ENCODE results near the gene LTB4R.
A peak's percentile ranks its signal among the peaks of the same experiment; 100 is the strongest.

LTB4R gene

DNA sequence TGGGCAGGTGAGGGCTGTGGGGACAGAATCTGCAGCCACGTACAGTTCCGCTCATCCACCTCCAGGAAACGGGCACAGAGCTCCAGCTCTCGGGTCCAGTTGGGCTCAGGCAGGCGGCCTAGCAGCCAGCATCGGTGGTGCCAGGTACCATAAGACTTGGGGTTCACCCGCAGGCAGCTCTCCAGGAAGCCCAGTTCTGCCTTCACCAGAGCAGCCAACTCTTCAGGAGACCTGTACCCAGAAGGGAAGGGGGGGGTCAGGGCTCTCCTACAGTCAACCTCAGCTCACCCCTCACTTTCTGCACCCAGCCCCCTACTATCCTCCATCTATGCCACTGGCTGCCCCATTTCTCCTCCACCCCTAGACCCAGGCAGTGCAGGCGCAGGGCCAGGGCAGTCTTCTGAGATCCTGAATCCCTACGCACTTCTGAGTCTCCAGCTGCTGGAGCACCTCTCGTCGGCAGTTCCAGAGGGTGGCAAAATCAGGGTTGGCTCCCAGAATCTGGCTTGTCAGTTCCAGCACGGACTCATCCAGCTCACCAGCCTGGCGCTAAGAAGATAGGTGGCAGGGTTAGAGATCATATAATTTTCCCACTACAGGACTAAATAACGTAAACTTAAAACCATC lies 41.3 kb upstream of the LTB4R start:
- H3K27me3 ChIP-seq (ENCODE audit: control insufficient read depth in 1 of 2, insufficient read depth in 2 of 2, low read length in 2 of 2) = no peaks in the 10 kb centered on the region
- H3K4me1 ChIP-seq (ENCODE audit: control insufficient read depth, insufficient read depth, low read length) = peaks cover 9% of the 10 kb centered on the region
- no peak overlapping the region for H3K4me3 ChIP-seq (ENCODE audit: low read length in 2 of 2)
- H3K9ac ChIP-seq (ENCODE audit: low read length in 2 of 2) = no peak overlapping the region
- no peak overlapping the region for H3K27ac ChIP-seq (ENCODE audit: low read length)
- H3K9me3 ChIP-seq (ENCODE audit: control insufficient read depth in 2 of 2, low read length in 2 of 2) = no peaks in the 10 kb centered on the region
- H3K36me3 ChIP-seq (ENCODE audit: control insufficient read depth in 2 of 2, insufficient read depth in 2 of 2, low read length in 2 of 2) = peaks cover 4 to 17% of the 10 kb centered on the region in 2 donors

GRCh38 chr14:24270537-24271133 lies 40.7 kb upstream of the LTB4R start:
- peak overlapping the region; percentile 96 to 97 for H3K9ac ChIP-seq (ENCODE audit: low read length in 2 of 2)
- peak overlapping the region; percentile 94 for H3K27ac ChIP-seq (ENCODE audit: low read length)
- peaks cover 4 to 15% of the 10 kb centered on the region in 2 donors for H3K36me3 ChIP-seq (ENCODE audit: control insufficient read depth in 2 of 2, insufficient read depth in 2 of 2, low read length in 2 of 2)
- peaks cover 9% of the 10 kb centered on the region for H3K4me1 ChIP-seq (ENCODE audit: control insufficient read depth, insufficient read depth, low read length)
- no peaks in the 10 kb centered on the region for H3K27me3 ChIP-seq (ENCODE audit: control insufficient read depth in 1 of 2, insufficient read depth in 2 of 2, low read length in 2 of 2)
- no peaks in the 10 kb centered on the region for H3K9me3 ChIP-seq (ENCODE audit: control insufficient read depth in 2 of 2, low read length in 2 of 2)
- H3K4me3 ChIP-seq (ENCODE audit: low read length in 2 of 2) = peak overlapping the region; percentile 65 to 94

GRCh38 chr14:24271134-24271833 lies 40.0 kb upstream of the LTB4R start, which contains the start of gene RABGGTA:
RABGGTA (minus strand) TSS chr14:24271597; CDS start chr14:24271115, 482 bp downstream.
- peak within 1 kb of the TSS; percentile 96 to 97 for H3K9ac ChIP-seq (ENCODE audit: low read length in 2 of 2)
- no peaks in the 10 kb centered on the region for H3K9me3 ChIP-seq (ENCODE audit: control insufficient read depth in 2 of 2, low read length in 2 of 2)
- H3K27me3 ChIP-seq (ENCODE audit: control insufficient read depth in 1 of 2, insufficient read depth in 2 of 2, low read length in 2 of 2) = no peaks in the 10 kb centered on the region
- H3K4me3 ChIP-seq (ENCODE audit: low read length in 2 of 2) = peak within 1 kb of the TSS; percentile 65 to 94
- peaks cover 4 to 10% of the 10 kb centered on the region in 2 donors for H3K36me3 ChIP-seq (ENCODE audit: control insufficient read depth in 2 of 2, insufficient read depth in 2 of 2, low read length in 2 of 2)
- H3K27ac ChIP-seq (ENCODE audit: low read length) = peak within 1 kb of the TSS; percentile 94
- H3K4me1 ChIP-seq (ENCODE audit: control insufficient read depth, insufficient read depth, low read length) = peaks cover 9% of the 10 kb centered on the region

- H3K27me3 ChIP-seq (ENCODE audit: control insufficient read depth in 1 of 2, insufficient read depth in 2 of 2, low read length in 2 of 2) = no peaks in the 10 kb centered on the region
- peak overlapping the region; percentile 65 to 94 for H3K4me3 ChIP-seq (ENCODE audit: low read length in 2 of 2)
- no peaks in the 10 kb centered on the region for H3K9me3 ChIP-seq (ENCODE audit: control insufficient read depth in 2 of 2, low read length in 2 of 2)
- peaks cover 9% of the 10 kb centered on the region for H3K4me1 ChIP-seq (ENCODE audit: control insufficient read depth, insufficient read depth, low read length)
- H3K27ac ChIP-seq (ENCODE audit: low read length) = peak overlapping the region; percentile 94
- H3K9ac ChIP-seq (ENCODE audit: low read length in 2 of 2) = peak overlapping the region; percentile 96 to 97
- peaks cover 4 to 7% of the 10 kb centered on the region in 2 donors for H3K36me3 ChIP-seq (ENCODE audit: control insufficient read depth in 2 of 2, insufficient read depth in 2 of 2, low read length in 2 of 2)
These were observed 39.5 kb upstream of the LTB4R start for GRCh38 chr14:24271834-24272263.

GRCh38 chr14:24272467-24272866 lies 38.8 kb upstream of the LTB4R start:
- Histone ChIP-seq H3K27ac (ENCODE audit: low read length) (no peak overlapping the region), H3K9ac (ENCODE audit: low read length in 2 of 2) (no peak overlapping the region), H3K27me3 (ENCODE audit: control insufficient read depth in 1 of 2, insufficient read depth in 2 of 2, low read length in 2 of 2) (no peaks in the 10 kb centered on the region), H3K4me3 (ENCODE audit: low read length in 2 of 2) (no peak overlapping the region), H3K36me3 (ENCODE audit: control insufficient read depth in 2 of 2, insufficient read depth in 2 of 2, low read length in 2 of 2) (peaks cover 3 to 7% of the 10 kb centered on the region in 2 donors), H3K9me3 (ENCODE audit: control insufficient read depth in 2 of 2, low read length in 2 of 2) (no peaks in the 10 kb centered on the region), H3K4me1 (ENCODE audit: control insufficient read depth, insufficient read depth, low read length) (peaks cover 9% of the 10 kb centered on the region)

DNA sequence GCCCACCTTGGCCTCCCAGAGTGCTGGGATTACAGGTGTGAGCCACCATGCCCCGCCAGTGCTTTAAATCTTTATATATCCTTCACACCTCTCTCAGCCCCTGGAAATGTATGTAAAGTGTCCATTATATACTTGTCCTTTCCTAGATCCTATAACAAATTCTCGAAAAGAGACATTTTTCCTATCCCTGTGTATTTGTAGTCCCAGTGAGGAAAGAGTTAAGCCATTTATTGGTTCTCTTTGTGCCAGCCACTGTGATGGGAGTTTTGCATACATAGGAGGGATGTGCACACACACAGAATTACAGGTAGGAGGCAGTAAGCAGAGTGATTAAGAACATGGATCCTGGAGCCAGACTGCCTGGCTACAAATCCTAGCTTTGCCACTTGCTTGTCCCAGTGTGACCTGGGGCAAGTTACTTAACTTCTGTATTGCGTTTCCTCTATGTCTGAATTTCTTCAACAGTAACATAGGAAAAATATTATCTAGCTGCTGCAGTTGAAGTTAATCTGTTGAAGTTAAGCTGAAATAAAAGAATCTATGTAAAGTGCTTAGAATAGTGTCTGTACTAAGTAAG lies 37.8 kb upstream of the LTB4R start:
- Histone ChIP-seq H3K9ac (ENCODE audit: low read length in 2 of 2) (no peak overlapping the region), H3K36me3 (ENCODE audit: control insufficient read depth in 2 of 2, insufficient read depth in 2 of 2, low read length in 2 of 2) (peaks cover 0 to 3% of the 10 kb centered on the region in 2 donors), H3K4me1 (ENCODE audit: control insufficient read depth, insufficient read depth, low read length) (peaks cover 9% of the 10 kb centered on the region), H3K9me3 (ENCODE audit: control insufficient read depth in 2 of 2, low read length in 2 of 2) (no peaks in the 10 kb centered on the region), H3K27me3 (ENCODE audit: control insufficient read depth in 1 of 2, insufficient read depth in 2 of 2, low read length in 2 of 2) (no peaks in the 10 kb centered on the region), H3K27ac (ENCODE audit: low read length) (no peak overlapping the region), H3K4me3 (ENCODE audit: low read length in 2 of 2) (no peak overlapping the region)

GRCh38 chr14:24274101-24274543 lies 37.2 kb upstream of the LTB4R start:
- peaks cover 9% of the 10 kb centered on the region for H3K4me1 ChIP-seq (ENCODE audit: control insufficient read depth, insufficient read depth, low read length)
- no peak overlapping the region for H3K27ac ChIP-seq (ENCODE audit: low read length)
- no peak overlapping the region for H3K9ac ChIP-seq (ENCODE audit: low read length in 2 of 2)
- H3K36me3 ChIP-seq (ENCODE audit: control insufficient read depth in 2 of 2, insufficient read depth in 2 of 2, low read length in 2 of 2) = no peaks in the 10 kb centered on the region
- no peak overlapping the region for H3K4me3 ChIP-seq (ENCODE audit: low read length in 2 of 2)
- no peaks in the 10 kb centered on the region for H3K27me3 ChIP-seq (ENCODE audit: control insufficient read depth in 1 of 2, insufficient read depth in 2 of 2, low read length in 2 of 2)
- no peaks in the 10 kb centered on the region for H3K9me3 ChIP-seq (ENCODE audit: control insufficient read depth in 2 of 2, low read length in 2 of 2)

DNA sequence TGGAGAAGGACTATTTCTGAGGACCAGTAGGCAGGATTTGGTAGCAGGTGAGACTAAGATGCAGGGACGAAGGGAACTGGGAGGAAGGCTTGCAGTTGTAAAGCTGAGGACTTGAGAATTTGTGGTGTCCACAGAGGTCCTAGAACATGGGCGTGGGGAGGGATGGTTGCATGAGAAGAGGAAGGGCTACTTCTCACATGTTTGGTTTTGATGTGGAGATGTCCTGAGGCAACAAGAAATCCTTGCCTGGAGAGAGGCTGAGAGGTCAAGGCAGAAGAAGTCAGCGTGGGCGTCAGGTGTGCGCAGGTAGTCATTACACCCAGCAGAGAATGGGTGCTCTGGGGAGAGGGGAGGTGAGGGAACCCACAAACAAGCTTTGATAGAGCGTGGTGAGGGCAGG lies 34.2 kb upstream of the LTB4R start:
- Histone ChIP-seq H3K9me3 (ENCODE audit: control insufficient read depth in 2 of 2, low read length in 2 of 2) (no peaks in the 10 kb centered on the region), H3K27me3 (ENCODE audit: control insufficient read depth in 1 of 2, insufficient read depth in 2 of 2, low read length in 2 of 2) (no peaks in the 10 kb centered on the region), H3K27ac (ENCODE audit: low read length) (no peak overlapping the region), H3K4me1 (ENCODE audit: control insufficient read depth, insufficient read depth, low read length) (no peaks in the 10 kb centered on the region), H3K36me3 (ENCODE audit: control insufficient read depth in 2 of 2, insufficient read depth in 2 of 2, low read length in 2 of 2) (no peaks in the 10 kb centered on the region), H3K4me3 (ENCODE audit: low read length in 2 of 2) (no peak overlapping the region), H3K9ac (ENCODE audit: low read length in 2 of 2) (no peak overlapping the region)

DNA sequence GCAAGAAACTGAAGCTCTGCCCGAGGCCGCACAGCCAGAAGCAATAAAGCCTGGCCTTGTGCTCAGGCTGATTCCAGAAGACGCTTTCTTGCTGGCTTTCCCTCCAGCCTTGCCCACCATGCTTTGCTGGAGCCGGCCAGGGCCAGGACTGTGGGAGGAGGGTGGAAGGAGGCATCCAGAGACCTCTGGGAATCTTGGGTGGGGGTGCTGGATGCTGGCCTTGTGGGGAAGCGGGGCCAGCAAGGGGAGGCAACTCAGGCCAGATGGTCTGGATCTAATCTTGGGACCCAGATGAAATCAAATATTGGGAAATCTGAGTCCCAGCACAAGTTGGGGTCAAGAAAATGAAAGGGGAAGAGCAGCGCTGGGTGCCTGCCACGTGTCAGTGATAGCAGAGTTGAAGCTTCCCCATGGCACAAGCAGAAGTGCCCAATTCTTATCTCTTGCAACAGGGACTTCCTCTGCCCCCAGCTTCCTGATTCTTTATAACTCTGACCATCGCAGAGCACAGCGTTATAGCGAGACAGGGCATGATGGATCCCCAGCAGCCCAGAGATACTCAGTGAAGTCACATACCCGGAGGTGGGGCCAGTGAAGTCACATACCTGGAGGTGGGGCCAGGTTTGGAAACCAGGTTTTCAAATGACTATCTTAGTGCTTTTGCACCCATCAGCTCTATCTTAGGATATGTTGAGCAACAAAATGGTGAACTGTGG lies 33.5 kb upstream of the LTB4R start:
- Histone ChIP-seq H3K27ac (ENCODE audit: low read length) (no peak overlapping the region), H3K36me3 (ENCODE audit: control insufficient read depth in 2 of 2, insufficient read depth in 2 of 2, low read length in 2 of 2) (no peaks in the 10 kb centered on the region), H3K4me3 (ENCODE audit: low read length in 2 of 2) (no peak overlapping the region), H3K9me3 (ENCODE audit: control insufficient read depth in 2 of 2, low read length in 2 of 2) (no peaks in the 10 kb centered on the region), H3K27me3 (ENCODE audit: control insufficient read depth in 1 of 2, insufficient read depth in 2 of 2, low read length in 2 of 2) (no peaks in the 10 kb centered on the region), H3K9ac (ENCODE audit: low read length in 2 of 2) (no peak overlapping the region), H3K4me1 (ENCODE audit: control insufficient read depth, insufficient read depth, low read length) (no peaks in the 10 kb centered on the region)

- no peak overlapping the region for H3K4me3 ChIP-seq (ENCODE audit: low read length in 2 of 2)
- no peaks in the 10 kb centered on the region for H3K9me3 ChIP-seq (ENCODE audit: control insufficient read depth in 2 of 2, low read length in 2 of 2)
- H3K27me3 ChIP-seq (ENCODE audit: control insufficient read depth in 1 of 2, insufficient read depth in 2 of 2, low read length in 2 of 2) = no peaks in the 10 kb centered on the region
- no peak overlapping the region for H3K27ac ChIP-seq (ENCODE audit: low read length)
- no peak overlapping the region for H3K9ac ChIP-seq (ENCODE audit: low read length in 2 of 2)
- no peaks in the 10 kb centered on the region for H3K4me1 ChIP-seq (ENCODE audit: control insufficient read depth, insufficient read depth, low read length)
- H3K36me3 ChIP-seq (ENCODE audit: control insufficient read depth in 2 of 2, insufficient read depth in 2 of 2, low read length in 2 of 2) = no peaks in the 10 kb centered on the region
These were observed 32.9 kb upstream of the LTB4R start for GRCh38 chr14:24278424-24278823.

All from stomach smooth muscle (tissue), 2 donors.